Transverse colon (tissue), 4 donors: Measurements from ENCODE around the gene ZNF184.

ENCODE experiments used
- CTCF ChIP-seq, 5 experiments: fragments of 200-600 bp in 3 of 5; fragments of 450-650 bp in 2 of 5; sonication (generic) in 3 of 5; IDR thresholded peaks; 1 replicate in 2 of 5; 2 replicates in 3 of 5; pipeline ENCODE4 v1.5.1; 2016 to 2017; ENCODE audit warnings: antibody characterized with exemption in 5 of 5, inconsistent platforms in 3 of 5, mild to moderate bottlenecking in 2 of 5, moderate library complexity in 1 of 5
- EP300 ChIP-seq: sonication (generic); formaldehyde crosslinking; IDR thresholded peaks from one replicate; pipeline ENCODE4 v1.6.1; 2017; ENCODE audit warnings: antibody characterized with exemption, low read depth
- POLR2A ChIP-seq: fragments of 450-650 bp; IDR thresholded peaks from one replicate; pipeline ENCODE4 v1.6.1; 2016; ENCODE audit warnings: antibody characterized with exemption, mild to moderate bottlenecking, moderate library complexity
- POLR2AphosphoS5 ChIP-seq, 3 donors: sonication (generic); formaldehyde crosslinking; IDR thresholded peaks; one replicate each; pipeline ENCODE4 v1.6.1; 2016; ENCODE audit warnings: antibody characterized with exemption in 3 of 3

GRCh38 chr6:27406085-27406484, 66.8 kb downstream of the ZNF184 start:
- TF ChIP-seq CTCF (IDR thresholded peaks at IDR 0.05): no peak
- TF ChIP-seq EP300: no peak
- TF ChIP-seq POLR2AphosphoS5 (IDR thresholded peaks at IDR 0.05): no peak
- TF ChIP-seq POLR2A: no peak
